Non-pigmented ciliary epithelial cell (primary cell): ENCODE results near the gene PTH2R.
"Not testable (repeated sequence)": the region's sequence is repeated elsewhere in the genome, so short reads cannot be mapped to it uniquely, and the experiment has no call there.

Experiments
- DNase-seq: peaks from one replicate; pipeline ENCODE4 v3.0.0-alpha.2; 2010; ENCODE audit warnings: low read depth

PTH2R gene

DNA sequence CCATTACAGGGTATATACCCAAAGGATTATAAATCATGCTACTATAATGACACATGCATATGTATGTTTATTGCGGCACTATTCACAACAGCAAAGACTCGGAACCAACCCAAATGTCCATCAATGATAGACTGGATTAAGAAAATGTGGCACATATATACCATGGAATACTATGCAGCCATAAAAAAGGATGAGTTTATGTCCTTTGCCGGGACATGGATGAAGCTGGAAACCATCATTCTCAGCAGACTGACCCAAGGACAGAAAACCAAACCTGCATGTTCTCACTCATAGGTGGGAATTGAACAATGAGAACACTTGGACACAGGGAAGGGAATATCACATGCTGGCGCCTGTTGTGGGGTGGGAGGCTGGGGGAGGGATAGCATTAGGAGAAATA is 9.8 kb upstream of the PTH2R start:
- not testable (repeated sequence) for DNase-seq

DNA sequence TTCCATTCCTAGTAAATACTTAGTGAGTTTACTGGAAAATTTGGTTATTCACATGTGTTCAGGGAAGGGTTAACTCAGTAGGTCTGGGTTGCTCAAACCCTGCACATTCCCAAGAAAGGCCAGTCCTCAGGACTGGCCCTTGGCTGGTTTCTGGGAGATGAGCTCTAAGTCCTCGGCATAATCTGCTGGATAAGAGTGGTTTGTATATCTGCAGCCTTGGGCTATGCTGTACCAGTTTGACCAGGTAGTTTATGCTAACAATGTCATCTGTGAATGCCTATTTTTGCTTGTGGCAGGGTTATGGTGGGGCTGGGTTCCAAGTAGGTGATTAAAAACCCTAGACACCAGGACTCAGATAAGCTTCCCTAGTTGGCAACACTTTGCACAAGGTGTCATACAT is 7.4 kb upstream of the PTH2R start:
- DNase-seq = no peak

DNA sequence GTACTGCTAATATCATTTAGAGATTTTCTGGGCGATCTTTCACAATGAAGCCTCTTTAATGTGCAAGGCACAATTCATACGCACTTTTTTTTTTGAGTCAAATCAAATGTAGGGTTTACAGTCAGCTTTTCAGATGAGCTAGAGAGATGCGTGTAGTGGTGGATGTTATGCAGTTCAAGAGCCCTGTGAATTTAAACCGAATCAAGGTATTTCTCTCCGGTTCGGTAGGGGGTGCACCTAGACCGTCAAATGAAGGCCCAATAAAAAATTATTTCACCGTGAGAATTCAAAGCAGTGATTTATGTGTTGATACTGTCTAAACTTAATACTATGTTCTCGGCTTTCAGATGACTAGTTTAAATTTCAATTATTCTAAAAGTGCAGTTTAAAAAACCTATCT is 1.1 kb downstream of the PTH2R start:
- no peak for DNase-seq

DNA sequence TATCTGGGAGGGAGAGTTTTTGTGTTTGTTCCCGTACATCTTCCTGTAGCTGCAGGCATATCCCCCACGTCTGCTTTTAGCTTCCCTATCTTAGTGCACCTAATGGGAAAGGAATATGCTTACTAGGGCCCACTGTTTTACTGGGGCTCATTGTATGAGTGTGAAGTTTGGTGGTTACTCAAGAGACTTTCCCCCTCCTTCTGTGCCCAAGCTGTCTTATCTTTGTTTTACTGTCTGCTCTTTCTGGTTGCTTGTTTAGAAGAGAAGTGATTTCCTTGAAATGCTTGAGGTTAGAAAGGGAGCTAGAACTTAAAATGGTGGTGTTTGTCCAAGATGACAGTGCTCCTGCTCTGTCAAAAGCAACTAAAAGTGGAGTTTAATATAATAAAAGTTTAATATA is 7.3 kb downstream of the PTH2R start:
- no peak for DNase-seq

DNA sequence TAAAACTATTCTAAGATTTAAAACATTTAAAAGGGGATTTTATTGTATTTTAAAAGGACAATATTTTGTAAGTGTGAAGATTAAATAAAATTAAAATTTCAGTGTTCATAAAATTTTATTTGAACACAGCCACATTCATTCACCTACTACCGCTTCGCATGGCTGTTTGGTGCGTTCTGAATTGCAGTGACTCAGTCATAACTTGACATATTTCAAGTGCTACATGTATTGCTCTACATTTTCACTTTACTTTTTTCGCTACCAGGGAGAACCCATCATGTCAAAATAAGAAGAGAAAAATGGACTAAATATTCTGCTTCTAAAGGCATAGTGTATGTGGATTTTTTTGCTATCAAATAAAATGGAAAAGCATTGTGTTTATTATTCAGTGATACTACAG is 8.7 kb downstream of the PTH2R start:
- DNase-seq = no peak

DNA sequence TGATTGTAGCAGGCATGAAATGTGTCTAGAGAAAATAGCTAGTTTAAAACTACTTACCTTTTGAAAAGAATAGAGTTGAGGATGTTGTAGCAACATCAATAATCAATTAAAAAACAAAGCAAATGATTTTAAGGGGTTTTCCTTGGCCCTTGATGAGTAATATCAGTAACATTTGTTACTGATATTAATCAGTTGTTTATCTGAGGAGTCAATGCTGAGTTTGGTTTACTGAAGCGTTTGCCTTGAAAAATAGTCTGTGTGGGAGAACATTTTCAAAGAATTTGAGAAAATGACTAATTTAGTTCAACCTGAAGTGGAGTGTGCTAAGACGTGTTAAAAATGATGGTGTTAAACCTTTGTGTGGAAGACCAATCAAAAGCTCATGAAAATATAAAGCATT is 9.3 kb downstream of the PTH2R start:
- no peak for DNase-seq

DNA sequence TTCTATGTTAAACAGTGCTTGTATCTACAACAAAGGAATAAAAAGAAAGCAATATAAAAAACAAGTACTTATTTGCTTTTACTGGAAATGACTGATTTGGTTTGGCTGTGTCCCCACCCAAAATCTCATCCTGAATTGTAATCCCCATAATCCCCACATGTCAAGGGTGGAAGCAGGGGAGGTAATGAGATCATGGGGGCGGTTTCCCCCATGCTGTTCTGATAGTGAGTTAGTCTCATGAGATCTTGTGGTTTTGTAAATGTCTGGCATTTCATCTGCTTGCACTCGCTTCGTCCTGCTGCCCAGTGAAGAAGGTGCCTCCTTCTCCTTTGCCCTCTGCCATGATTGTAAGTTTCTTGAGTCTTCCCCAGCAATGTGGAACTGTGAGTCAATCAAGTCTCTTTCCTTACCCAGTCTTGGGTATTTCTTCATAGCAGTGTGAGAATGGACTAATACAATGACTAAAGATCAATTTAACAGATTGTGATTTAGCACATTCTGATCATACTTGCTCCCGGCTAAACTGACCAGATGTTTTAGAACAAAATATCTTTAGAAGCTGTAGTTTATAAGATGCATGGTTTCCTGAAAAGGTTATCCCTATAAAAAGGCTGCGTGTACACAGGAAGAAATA is 19.9 kb downstream of the PTH2R start:
- no peak for DNase-seq

DNA sequence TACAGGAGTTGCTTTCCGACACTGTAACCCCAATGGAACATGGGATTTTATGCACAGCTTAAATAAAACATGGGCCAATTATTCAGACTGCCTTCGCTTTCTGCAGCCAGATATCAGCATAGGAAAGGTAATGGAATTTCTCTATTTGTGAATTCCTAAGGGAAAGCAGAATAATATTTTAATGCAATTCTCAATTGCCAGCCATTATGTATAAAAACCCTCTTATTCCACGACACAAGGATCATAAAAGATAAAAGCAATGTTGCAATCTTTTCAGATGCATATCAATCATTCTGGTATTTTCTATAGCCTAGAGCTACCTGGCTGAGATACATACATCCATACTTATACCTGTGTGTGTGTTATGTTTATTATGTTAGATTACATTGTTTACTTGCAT is 31.2 kb downstream of the PTH2R start:
- no peak for DNase-seq

DNA sequence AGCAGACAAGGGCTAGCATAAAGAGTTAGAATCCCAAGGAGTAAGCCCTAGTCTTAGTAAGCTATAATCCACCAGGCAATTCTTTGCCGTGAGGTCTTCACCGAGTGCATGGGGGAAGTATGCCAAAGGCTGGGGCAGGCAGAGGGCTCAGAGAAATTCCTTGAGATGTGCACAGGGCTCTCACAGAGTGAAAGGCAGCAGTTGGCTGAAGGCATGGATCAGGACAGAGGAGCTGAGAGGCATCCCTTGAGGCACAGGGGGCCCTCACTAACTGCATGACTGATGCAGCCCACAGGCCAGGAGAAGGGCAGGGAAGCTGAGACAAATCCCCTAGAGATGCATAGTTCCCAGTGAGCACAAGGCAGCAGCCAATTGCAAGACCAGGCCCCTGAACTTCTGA is 34.1 kb downstream of the PTH2R start:
- no peak for DNase-seq

DNA sequence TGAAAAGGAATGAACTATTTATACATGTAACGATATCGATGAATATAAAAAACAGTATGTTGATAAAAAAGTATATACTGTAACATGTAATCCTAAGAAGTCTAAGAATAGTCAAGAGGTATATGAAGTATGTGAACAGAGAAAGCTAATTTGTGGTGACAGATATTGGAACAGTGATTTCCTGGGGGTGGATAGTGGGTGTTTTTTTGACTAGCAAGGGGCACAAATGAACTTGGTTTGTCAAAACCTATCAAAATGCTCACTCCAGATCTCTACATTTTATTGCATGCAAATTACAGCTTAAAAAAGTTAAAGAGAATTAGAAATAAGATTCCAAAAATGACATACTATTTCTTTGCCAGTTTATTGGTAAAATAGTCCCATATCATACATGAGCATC is 35.4 kb downstream of the PTH2R start:
- DNase-seq = no peak

DNA sequence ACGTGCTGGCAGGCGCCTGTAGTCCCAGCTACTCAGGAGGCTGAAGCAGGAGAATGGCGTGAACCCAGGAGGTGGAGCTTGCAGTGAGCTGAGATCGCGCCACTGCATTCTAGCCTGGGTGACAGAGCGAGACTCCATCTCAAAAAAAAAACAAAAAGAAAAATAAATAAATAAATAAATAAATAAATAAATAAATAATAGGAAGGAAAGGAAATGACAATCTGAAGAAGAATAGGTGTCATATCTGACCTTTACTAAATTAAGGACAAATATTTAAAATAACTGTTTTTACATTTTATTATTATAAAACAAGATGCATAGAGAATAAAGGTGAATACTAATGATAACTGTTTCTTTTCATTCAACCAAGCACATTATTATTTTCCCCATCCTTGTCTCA is 40.9 kb downstream of the PTH2R start:
- not testable (repeated sequence) for DNase-seq

DNA sequence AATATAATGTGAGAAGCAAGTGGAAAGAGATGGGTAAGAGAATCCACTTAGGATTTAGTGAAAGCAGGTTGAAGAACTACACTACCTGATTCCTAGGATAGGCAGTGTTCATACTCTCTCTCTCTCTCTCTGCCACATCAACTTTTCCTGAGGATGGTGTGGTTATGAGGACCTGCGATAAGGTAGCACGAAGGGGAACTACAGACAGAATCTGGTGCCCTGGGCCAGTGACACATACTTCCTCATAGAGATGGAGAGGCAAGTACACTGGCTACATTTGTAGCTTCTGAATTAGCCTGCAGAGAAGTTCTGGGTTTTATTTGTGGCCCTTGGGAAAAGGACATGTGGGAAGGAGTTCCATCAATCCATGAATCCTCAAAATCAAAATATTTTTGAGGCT is 44.5 kb downstream of the PTH2R start:
- no peak for DNase-seq

DNA sequence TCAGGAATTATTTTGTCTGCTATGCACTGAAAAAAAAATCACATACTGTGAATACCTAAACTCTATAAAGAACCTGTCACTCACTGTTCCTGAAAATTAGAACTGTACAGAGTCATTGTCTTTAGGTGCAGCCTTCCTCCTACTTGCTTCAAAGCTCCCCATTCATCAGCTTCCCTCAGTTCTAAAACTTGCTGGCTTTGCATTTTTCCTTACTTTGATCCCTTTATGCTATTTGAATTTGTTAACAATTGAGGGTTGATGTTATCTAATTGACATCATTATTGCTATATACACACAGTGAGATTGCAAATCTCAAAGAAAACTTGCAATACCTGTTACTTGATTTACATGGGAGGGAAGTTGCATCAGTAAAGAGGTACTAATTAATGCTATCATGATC is 48.3 kb downstream of the PTH2R start:
- DNase-seq = no peak

DNA sequence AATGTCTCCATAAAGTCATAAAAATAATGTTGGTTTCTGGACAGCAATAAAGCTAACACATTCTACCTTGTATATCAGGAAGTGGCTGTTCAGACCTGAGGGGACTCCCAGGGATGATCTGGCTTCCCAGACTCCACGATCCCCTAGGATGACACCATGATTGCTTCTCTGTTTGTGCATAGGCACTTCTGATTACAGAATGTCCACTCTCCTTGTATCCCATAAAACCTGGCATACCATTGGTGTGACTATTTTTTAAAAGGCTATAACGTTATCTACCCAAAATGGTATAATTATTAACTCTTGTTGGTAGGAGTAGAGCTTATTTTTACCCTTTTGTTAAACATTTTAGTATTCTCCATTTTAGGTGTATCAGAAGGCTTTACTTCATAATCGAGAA is 57.1 kb downstream of the PTH2R start:
- no peak for DNase-seq

DNA sequence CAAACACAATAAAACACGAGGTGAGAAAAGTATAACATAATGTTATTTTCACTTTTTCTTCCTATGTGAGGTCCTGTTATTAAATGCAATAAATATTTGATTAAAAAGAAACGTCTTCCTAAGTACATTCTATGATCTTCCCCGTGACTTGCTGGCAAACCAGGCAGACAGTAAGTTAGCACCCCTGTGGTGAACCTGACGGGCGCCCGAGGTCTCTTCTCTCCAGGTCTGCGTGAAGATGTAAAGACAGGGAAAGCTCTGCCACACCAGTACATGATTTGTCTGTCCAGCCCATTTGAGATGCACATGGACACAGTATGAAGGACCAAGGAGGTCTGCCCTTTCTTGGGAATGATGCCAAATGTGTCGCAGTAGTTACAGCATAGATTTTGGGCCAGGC is 57.6 kb downstream of the PTH2R start:
- no peak for DNase-seq

DNA sequence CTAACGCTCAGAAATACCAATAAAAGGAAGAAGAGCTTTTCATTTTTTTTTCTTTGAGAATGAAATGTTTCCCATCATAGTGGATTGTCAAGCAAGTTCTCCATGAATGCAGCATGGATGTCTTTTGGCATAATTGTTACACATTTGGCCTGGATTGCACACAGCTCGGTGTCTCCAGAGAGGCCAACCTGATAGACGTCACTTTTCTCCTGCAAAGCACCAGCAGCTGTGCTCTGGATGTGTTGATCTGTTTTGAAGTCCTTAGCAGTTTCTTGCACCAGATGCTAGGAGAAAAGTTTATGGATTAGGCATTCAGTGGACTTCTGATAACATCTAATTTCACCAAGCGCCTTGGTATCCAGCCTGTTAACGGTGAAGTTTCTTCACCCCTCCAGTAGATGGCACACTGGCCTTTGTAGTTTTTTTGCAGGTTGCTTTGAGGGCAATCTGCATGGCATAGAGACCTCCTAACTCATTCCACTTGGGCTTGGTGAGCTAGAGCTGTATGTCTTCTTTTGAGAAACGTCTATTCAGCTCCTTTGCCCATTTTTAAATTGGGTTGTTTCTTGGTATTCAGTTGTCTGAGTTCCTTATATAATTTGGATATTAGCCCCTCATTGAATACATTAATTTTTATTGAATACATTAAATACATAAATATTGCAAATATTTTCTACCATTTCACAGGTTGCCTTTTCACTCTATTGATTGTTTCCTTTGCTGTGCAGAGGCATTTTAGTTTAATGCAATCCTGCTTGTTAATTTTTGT is 59.7 kb downstream of the PTH2R start:
- peak; percentile 5 for DNase-seq

DNA sequence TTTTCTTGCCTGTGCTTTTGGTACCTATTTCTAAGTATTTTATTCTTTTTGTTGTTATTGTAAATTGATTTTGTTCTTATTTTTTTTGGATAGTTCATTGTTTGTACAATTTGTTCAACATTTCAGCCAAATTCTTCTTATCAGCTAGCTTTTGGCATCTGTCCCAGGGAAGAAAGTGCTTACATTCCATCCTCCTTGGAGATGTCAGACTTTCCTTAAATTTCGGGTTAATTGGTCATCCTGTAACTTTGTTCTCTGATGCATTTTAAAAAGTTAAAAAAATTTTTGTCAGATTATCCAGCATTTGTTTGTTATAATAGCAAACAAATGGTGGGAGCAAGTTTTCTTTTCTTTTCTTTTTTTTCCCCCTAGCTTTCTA is 60.3 kb downstream of the PTH2R start:
- peak; percentile 2 for DNase-seq

DNA sequence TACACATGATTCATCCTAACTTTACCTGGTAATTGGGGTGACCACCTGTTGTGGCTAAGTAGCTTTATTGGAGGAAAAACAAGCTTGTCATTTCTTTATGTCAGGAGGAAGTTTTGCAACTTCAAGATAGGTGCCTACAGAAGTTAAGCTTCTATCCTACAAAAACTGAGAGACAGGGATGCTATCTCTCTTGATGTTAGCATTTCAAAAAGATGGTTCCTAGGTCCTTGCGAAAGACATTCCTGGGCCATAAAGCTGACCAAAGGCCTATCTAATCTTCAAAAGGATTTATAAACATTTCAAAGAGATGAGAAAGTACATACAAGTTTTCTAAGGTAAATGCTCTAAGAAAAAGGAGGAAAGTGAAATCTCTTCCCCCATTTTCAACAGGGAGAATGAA is 61.0 kb downstream of the PTH2R start:
- no peak for DNase-seq

DNA sequence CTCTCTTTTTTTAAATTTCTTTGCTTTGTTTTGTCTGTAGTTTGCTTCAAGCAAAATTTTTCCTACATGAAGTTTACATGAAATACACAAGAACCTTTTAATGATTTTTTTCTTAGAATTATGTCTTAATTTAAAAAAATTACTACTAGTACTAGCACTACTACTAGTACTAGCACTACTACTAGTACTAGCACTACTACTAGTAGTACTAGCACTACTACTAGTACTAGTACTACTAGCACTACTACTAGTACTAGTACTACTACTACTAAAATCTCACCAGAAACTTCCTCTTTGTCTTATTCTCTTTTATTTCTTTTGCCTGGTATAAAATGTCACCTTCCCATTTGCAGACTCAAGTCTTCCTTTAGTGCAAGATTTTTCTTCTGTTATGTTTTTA is 71.1 kb downstream of the PTH2R start:
- no peak for DNase-seq

DNA sequence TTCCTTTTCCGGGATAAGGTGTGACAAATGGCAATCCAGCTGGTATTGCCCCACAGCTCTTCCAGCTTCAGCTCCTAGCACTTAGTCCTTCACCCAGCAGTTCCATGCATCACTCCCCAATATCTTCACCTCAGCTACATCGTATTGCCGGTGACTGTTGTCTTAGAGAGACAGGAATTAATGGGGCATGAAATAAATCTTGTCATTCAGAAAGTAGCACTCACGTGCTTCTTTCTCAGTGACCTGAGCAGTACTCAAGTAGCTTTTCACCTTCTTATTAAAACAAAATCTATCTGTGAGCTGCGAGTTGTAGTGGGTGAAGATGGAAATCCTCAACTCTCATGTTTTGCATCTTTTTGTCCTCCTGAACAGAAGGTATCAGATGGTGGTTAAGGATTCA is 72.8 kb downstream of the PTH2R start:
- DNase-seq = no peak

DNA sequence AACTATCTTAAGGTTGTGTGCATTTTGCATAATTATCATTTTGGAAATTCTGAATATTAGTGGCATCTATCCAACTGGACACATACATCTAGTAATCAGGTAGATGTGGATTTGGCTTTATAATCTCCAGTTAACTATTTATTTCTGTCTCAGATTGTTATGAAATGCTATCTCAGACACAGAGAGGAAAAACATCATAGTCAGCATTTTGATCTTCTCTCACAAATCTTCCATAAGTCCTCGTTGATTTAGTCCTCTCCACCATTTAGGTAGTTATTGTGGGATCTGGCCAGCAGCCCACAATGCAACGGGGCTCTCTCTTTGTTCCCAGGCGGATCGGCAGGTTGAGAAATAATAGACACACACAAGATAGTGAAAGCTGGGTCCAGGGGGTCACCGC is 75.4 kb downstream of the PTH2R start:
- not testable (repeated sequence) for DNase-seq

DNA sequence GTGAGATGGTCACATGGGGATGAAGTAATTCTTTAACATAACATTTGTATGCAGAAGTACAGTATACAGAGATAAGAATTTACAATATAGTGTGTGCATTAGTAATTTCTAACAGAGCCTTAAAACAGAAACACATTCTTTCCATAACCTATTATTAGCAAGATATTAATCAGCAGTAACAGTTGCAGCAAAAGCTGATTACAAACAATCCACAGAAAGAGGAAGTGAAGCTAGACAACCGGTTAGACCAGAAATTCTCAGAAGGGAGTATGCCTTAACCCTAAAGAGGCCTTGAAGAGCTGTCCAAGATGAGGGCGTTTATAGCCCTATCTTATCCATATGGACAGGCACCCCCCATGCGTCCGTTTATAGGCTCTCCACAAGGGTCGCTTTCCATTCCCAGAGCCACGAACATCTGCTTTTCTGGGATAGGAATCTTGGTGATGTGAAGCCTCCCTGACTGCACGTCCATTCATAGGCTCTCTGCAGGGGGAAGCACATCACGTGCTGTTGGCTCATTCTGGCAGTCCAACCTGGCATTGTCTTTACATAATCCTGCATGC is 75.9 kb downstream of the PTH2R start:
- DNase-seq = not testable (repeated sequence)

DNA sequence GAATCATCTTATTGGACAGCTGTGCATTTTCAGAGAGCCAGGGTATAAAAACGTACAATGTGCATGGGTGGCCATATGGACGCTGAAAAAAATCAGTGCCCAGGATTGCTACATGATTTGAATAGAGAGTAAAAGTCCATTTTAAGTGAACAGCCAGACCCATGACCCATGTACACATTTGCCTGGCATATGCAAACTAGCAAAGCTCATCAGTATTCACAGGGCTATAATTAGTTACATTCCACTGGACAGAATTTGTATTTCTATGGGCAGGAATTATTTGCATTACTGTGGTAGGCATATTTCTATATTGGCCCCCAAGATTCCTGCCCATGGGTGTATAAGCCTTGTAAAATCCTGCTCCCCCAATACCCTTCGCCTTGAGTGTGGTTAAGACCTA is 78.8 kb downstream of the PTH2R start:
- DNase-seq = no peak
